Right atrium auricular region (tissue), 2 donors: ENCODE data around the gene FNDC11. TPM values are rescaled to one million over a fixed set of nuclear protein-coding genes. Genes with fewer than 3 reads are reported as not detected.

ENCODE experiments used
- DNase-seq: peaks from one replicate; pipeline ENCODE4 v3.0.0-alpha.2; 2019; ENCODE audit warnings: low spot score
- H3K27ac ChIP-seq, 2 donors: fragments of 200-600 bp; sonication (generic); 1 replicate in 1 of 2; 2 replicates in 1 of 2; pipeline ENCODE4 v1.5.1; 2016 to 2019
- H3K27me3 ChIP-seq, 2 donors: fragments of 200-600 bp; sonication (generic); one replicate each; pipeline versions ENCODE4 v1.5.1 to v1.6.0; 2017 to 2019
- H3K36me3 ChIP-seq: fragments of 200-600 bp; sonication (generic); one replicate; pipeline ENCODE4 v1.5.1; 2016
- H3K4me1 ChIP-seq, 2 donors: fragments of 200-600 bp; sonication (generic); one replicate each; pipeline versions ENCODE4 v1.5.1 to v1.6.0; 2017 to 2019
- H3K4me3 ChIP-seq, 2 donors: fragments of 200-600 bp; sonication (generic); 1 replicate in 1 of 2; 2 replicates in 1 of 2; pipeline ENCODE4 v1.5.1; 2017 to 2019; ENCODE audit warnings: mild to moderate bottlenecking in 1 of 2, moderate library complexity in 1 of 2
- H3K9me3 ChIP-seq, 2 donors: fragments of 200-600 bp; sonication (generic); one replicate each; pipeline ENCODE4 v1.5.1; 2019
- CTCF ChIP-seq, 2 donors: fragments of 200-600 bp; sonication (generic); IDR thresholded peaks; one replicate each; pipeline ENCODE4 v1.5.1; 2019; ENCODE audit warnings: antibody characterized with exemption in 2 of 2
- total RNA-seq, 2 donors: library from RNA; depleted of rRNA; stranded (reverse); fragments of >200 nt; gene quantifications; one replicate each; pipeline ENCODE4 v1.1.0, GENCODE V29; 2016

Gene FNDC11
- total RNA-seq, result not detected

DNA sequence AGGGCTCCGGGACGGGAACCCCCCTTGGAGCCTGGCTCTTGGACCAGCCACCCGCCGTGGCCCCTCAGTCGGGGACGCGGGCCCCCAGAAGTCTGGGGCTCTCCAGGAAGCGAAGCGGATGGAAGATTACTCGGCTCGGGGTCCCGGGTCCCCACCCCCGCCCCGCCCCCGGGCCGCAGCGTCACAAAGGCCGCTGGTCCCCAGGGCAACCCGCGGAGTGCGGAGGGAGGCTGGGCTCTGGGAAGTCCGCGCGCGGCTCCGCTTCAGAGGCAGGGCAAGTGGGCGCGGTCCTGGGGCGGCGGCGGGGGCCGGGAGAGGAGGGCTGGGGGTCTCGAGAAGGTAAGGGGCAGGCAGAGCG, at the start of gene FNDC11:
Gene FNDC11 (plus strand): TSS at position 227 of the 358 bp plus-strand sequence. CDS start 1,505 bp downstream, outside the sequence.
- Histone ChIP-seq H3K4me1 (peaks cover 0 to 19% of the 10 kb centered on the region in 2 donors), H3K4me3 (peak within 1 kb of the TSS; percentile 57 to 58), H3K27me3 (no peaks in the 10 kb centered on the region), H3K9me3 (no peaks in the 10 kb centered on the region), H3K27ac (no peak within 1 kb of the TSS), H3K36me3 (peaks cover under 1% of the 10 kb centered on the region)
- TF ChIP-seq CTCF (IDR thresholded peaks at IDR 0.05), result no peak
- no peak for DNase-seq

GRCh38 chr20:63504642-63505041, 49.3 kb upstream of the FNDC11 start:
- Histone ChIP-seq H3K4me3 (no peak overlapping the region), H3K27me3 (peaks cover 0 to 4% of the 10 kb centered on the region in 2 donors), H3K36me3 (no peaks in the 10 kb centered on the region), H3K9me3 (peaks cover 0 to 13% of the 10 kb centered on the region in 2 donors), H3K27ac (no peak overlapping the region), H3K4me1 (peaks cover 0 to 27% of the 10 kb centered on the region in 2 donors)
- no peak for TF ChIP-seq CTCF (IDR thresholded peaks at IDR 0.05)
- DNase-seq, result no peak

DNA sequence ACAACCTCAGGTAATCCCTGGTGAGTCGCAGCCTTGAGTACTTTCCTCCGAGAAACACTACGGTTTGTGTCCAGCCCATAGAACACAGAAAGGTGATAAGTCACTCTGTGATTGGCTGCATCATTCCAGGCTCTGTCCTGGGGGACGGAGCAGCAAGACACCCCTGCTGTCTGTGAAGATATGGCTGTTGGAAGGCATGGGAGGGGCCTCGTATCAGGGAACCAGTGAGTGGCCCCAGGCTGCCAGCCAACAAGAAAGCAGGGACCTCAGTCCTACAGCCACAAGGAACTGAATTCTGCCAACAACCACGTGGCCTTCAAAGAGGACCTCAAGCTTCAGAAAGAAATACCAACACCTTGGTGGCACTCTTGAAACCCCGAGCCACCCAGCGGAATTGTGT, 48.7 kb upstream of the FNDC11 start:
- Histone ChIP-seq H3K27me3 (no peaks in the 10 kb centered on the region), H3K36me3 (no peaks in the 10 kb centered on the region), H3K27ac (no peak overlapping the region), H3K4me3 (no peak overlapping the region), H3K9me3 (peaks cover 0 to 13% of the 10 kb centered on the region in 2 donors), H3K4me1 (peaks cover 0 to 21% of the 10 kb centered on the region in 2 donors)
- no peak for TF ChIP-seq CTCF (IDR thresholded peaks at IDR 0.05)
- no peak for DNase-seq

DNA sequence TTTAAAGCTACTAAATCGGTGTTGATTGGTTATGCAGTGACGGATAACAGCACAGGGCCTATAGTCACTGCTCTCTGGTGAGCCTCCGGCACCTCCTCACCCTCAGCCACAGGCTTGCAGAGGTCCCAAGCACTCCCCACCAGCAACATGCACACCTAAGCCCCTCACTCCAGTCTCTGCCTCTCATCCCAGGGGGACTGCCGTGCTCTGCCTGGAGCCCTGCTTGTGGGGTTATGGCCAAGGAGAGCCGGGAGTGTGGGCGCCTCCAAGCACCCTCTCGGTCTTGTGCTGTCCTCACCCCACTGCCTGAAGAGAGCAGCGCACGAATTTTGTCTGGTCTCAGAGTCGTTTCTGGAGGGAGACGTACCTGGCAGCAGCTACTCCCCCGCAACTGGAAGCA, 48.2 kb upstream of the FNDC11 start:
- Histone ChIP-seq H3K36me3 (no peaks in the 10 kb centered on the region), H3K27me3 (no peaks in the 10 kb centered on the region), H3K27ac (no peak overlapping the region), H3K4me3 (no peak overlapping the region), H3K4me1 (peaks cover 0 to 18% of the 10 kb centered on the region in 2 donors), H3K9me3 (peaks cover 0 to 13% of the 10 kb centered on the region in 2 donors)
- DNase-seq, result no peak
- TF ChIP-seq CTCF (IDR thresholded peaks at IDR 0.05), result no peak

DNA sequence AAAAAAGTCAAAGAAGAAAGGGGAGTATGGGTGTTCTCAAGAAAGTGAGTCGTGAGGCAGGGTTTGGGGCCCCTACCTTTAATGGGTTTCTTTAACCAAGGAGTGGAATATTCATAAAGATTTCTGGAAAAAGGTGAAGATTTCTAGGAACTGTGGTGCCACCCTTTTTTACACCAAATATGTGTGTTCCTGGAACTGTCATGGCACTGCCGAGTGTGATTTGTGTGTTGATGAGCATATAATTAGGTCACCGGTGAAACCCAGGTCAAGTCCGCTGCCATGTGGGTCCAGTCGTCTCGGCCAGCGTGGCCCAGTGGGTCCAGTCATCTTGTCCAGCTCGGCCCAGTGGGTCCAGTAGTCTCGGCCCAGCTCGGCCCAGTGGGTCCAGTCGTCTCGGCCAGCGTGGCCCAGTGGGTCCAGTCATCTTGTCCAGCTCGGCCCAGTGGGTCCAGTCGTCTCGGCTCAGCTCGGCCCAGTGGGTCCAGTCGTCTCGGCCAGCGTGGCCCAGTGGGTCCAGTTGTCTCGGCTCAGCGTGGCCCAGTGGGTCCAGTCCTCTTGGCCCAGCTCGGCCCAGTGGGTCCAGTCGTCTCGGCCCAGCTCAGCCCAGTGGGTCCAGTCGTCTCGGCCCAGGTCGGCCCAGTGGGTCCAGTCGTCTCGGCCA, 46.7 kb upstream of the FNDC11 start:
- peaks cover 0 to 13% of the 10 kb centered on the region in 2 donors for H3K9me3 ChIP-seq
- peaks cover 0 to 6% of the 10 kb centered on the region in 2 donors for H3K4me1 ChIP-seq
- H3K27ac ChIP-seq, result no peak overlapping the region
- no peak for TF ChIP-seq CTCF (IDR thresholded peaks at IDR 0.05)
- H3K36me3 ChIP-seq, result no peaks in the 10 kb centered on the region
- DNase-seq, result no peak
- H3K4me3 ChIP-seq, result no peak overlapping the region
- H3K27me3 ChIP-seq, result no peaks in the 10 kb centered on the region
